Sigmoid colon (tissue), 4 donors: Measurements from ENCODE around the gene RHBDL1.

Experiments
- POLR2AphosphoS5 ChIP-seq, 4 donors: sonication (generic); formaldehyde crosslinking; IDR thresholded peaks; one replicate each; pipeline ENCODE4 v1.6.1; 2017; ENCODE audit warnings: antibody characterized with exemption in 4 of 4
- TF ChIP-seq, protein P1 (sequence below), 4 experiments: fragments of 450-650 bp in 3 of 4; fragments of 200-600 bp in 1 of 4; IDR thresholded peaks; one replicate each; pipeline ENCODE4 v1.5.1; 2016 to 2019; ENCODE audit warnings: antibody characterized with exemption in 4 of 4, mild to moderate bottlenecking in 3 of 4, moderate library complexity in 2 of 4

DNA sequence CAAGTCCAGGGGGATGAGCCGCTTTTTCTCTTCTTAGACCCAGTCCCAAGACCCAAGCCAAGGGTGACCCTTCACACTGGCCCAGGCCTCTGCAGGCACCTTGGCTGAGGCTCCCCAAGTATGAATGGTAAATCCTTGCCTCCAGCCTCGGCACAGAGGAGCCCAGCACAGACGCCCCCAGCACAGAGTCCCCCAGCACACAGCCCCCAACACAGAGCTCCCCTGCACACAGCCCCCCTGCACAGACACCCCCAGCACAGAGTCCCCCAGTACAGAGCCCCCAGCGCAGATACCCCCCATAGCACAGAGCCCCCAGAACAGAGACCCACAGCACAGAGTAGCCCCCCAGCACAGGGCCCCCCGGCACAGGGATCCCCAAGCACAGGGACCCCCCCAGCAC, 34.9 kb upstream of the RHBDL1 start:
- TF ChIP-seq, protein P1, sequence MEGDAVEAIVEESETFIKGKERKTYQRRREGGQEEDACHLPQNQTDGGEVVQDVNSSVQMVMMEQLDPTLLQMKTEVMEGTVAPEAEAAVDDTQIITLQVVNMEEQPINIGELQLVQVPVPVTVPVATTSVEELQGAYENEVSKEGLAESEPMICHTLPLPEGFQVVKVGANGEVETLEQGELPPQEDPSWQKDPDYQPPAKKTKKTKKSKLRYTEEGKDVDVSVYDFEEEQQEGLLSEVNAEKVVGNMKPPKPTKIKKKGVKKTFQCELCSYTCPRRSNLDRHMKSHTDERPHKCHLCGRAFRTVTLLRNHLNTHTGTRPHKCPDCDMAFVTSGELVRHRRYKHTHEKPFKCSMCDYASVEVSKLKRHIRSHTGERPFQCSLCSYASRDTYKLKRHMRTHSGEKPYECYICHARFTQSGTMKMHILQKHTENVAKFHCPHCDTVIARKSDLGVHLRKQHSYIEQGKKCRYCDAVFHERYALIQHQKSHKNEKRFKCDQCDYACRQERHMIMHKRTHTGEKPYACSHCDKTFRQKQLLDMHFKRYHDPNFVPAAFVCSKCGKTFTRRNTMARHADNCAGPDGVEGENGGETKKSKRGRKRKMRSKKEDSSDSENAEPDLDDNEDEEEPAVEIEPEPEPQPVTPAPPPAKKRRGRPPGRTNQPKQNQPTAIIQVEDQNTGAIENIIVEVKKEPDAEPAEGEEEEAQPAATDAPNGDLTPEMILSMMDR (IDR thresholded peaks at IDR 0.05), result no peak
- TF ChIP-seq POLR2AphosphoS5 (IDR thresholded peaks at IDR 0.05), result no peak
